Endothelial cell of umbilical vein (primary cell): ENCODE results near the gene FAM227B.

Experiments
- EZH2 ChIP-seq: IDR thresholded peaks from 2 replicates; pipeline ENCODE4 v1.6.1; 2012; ENCODE audit warnings: borderline replicate concordance, low read depth, mild to moderate bottlenecking, moderate library complexity, low read length, inconsistent platforms; ENCODE audit not compliant: severe bottlenecking
- TF ChIP-seq, protein P1 (sequence below), 2 donors: IDR thresholded peaks; 1 replicate in 1 of 2; 2 replicates in 1 of 2; pipeline ENCODE4 v1.5.1; 2011; ENCODE audit warnings: low read length in 2 of 2, mild to moderate bottlenecking in 2 of 2, moderate library complexity in 2 of 2, control low read depth in 1 of 2, inconsistent platforms in 1 of 2, low read depth in 1 of 2; ENCODE audit not compliant: insufficient read depth in 1 of 2; ENCODE audit errors: extremely low read depth in 1 of 2
- TF ChIP-seq, protein P2 (sequence below): IDR thresholded peaks from 2 replicates; pipeline ENCODE4 v1.6.1; 2011; ENCODE audit not compliant: insufficient read depth, insufficient read length

DNA sequence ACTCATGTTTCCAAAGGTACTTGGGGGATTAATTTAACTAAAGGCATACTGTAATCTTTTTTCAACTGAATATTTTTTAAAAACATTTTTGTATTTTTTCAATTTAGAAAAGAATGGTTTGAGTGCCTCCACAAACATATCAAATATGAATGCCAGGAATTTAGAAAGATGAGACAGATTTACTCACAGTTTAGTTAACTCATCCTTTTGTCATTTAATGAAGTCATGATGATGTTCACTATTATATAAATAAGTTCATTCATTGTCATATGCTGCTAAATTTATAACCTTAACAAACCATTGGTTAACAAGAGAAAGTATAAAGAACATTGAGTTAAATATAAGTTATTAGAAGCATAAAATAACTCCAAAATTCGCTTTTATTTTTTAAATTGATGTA, 147.6 kb downstream of the FAM227B start:
- TF ChIP-seq, protein P1, sequence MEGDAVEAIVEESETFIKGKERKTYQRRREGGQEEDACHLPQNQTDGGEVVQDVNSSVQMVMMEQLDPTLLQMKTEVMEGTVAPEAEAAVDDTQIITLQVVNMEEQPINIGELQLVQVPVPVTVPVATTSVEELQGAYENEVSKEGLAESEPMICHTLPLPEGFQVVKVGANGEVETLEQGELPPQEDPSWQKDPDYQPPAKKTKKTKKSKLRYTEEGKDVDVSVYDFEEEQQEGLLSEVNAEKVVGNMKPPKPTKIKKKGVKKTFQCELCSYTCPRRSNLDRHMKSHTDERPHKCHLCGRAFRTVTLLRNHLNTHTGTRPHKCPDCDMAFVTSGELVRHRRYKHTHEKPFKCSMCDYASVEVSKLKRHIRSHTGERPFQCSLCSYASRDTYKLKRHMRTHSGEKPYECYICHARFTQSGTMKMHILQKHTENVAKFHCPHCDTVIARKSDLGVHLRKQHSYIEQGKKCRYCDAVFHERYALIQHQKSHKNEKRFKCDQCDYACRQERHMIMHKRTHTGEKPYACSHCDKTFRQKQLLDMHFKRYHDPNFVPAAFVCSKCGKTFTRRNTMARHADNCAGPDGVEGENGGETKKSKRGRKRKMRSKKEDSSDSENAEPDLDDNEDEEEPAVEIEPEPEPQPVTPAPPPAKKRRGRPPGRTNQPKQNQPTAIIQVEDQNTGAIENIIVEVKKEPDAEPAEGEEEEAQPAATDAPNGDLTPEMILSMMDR (IDR thresholded peaks at IDR 0.05; ENCODE audit: extremely low read depth in 1 of 2, insufficient read depth in 1 of 2, low read depth in 1 of 2, low read length in 2 of 2): no peak
- no peak for TF ChIP-seq EZH2
- TF ChIP-seq, protein P2, sequence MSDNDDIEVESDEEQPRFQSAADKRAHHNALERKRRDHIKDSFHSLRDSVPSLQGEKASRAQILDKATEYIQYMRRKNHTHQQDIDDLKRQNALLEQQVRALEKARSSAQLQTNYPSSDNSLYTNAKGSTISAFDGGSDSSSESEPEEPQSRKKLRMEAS: no peak
